T-helper 1 cell (primary cell): ENCODE results near the gene BARHL1.

Experiments used
- DNase-seq, 5 donors: peaks; one replicate each; pipeline ENCODE4 v3.0.0-alpha.2; 2012 to 2020

BARHL1 gene

GRCh38 chr9:132588501-132589147 is 6.2 kb downstream of the BARHL1 start:
- DNase-seq, result no peak

DNA sequence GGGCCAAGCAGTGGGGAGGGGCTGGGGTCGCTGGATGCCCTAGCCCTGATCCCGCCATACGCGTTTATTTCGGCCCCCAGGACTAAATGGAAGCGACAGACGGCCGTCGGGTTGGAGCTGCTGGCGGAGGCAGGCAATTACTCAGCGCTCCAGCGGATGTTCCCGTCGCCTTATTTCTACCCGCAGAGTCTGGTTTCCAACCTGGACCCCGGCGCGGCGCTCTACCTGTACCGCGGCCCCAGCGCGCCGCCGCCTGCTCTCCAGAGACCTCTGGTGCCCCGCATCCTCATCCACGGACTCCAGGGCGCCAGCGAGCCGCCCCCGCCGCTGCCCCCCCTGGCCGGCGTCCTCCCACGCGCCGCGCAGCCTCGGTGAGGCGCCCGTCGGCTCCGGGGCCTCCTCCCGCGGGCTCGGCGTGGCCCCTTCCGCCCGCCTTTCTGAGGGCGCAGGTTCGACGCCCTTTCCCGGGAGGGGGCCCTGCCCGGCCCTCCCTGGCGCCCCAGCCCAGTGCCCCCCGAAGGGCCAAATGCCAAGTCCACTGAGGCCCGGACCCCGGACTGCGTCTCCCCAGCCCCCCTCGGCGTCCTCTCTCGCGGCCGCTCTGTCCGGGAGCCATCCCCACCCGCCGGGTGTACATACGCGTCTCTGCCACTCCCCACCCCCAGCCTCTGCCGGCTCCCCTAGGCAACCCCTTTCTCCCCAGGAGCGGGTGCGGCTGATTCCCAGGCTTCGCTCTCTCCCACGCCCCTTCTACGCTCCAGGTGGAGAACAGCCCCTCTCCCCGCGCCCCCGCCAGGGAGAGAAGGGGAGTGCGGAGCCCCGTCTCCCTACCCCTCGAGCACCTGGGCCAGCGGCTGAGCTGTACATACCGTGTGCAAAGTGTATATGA is 7.0 kb downstream of the BARHL1 start:
- DNase-seq, result no peak

GRCh38 chr9:132590037-132590317 is 7.6 kb downstream of the BARHL1 start:
- no peak for DNase-seq

DNA sequence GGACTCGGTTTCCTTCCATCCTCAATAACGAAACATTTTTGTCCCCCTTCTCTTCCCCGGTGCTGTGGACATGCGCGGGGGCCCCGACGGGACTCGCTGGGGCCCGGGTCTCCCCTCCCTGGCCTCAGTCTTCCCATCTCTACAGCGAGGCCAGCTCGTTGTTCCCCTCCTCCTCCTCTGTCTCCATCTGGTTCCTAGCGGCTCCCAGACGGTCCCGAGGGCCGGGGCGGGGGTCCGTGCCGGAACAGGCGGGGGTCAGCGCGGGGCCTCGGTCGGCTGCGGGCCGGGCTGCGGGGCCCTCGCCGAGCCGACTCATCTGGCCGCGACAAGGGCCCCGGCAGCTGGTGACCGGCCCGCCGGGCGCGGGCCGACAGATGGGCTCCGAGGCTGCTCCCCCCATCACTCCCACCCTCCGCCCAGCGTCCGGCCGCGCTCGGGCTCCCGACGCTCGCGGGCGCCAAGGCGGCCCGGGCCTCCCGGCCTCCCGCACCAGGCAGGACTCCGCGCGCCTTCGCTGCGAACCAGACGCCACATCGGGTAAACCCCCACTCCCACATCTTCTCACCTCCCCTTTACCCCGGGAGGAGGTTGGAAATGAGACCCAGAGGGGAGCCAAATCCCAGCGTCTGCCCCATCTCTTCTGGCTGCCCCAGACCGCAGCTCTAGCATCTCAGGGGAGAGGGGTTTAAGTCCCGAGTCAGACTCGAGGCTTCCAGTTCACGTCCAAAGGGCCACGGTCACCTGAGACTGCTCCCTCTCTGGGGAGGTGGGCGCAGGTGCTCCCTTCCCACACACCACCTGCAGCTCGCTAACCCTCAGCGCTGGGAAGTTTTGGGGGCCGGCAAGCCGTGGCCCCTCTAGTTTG is 8.1 kb downstream of the BARHL1 start:
- DNase-seq, result no peak

DNA sequence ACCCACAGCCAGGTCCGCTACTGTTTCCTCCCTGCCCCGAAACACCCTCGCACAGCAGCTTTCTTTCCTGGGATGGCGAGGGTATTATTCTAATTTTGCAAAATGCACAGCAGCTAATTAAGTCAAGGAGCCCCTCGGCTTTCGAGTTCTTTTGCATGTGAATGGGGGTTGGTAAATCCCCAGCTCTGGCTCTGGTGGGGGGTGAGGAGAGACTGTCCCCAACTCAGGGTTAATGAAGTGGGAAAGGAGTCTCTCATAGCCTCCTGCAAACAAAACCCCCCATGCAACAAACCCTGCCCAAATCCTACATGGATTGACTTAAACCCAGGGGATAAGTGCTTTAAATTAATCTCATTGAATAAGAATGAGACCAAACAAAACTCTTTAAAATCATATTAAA is 8.8 kb downstream of the BARHL1 start:
- no peak for DNase-seq

GRCh38 chr9:132591751-132592314 is 9.4 kb downstream of the BARHL1 start:
- no peak for DNase-seq

GRCh38 chr9:132592451-132592850 is 10.0 kb downstream of the BARHL1 start:
- no peak for DNase-seq

GRCh38 chr9:132594412-132594811 is 12.0 kb downstream of the BARHL1 start:
- no peak for DNase-seq

- DNase-seq, result no peak
Observed at GRCh38 chr9:132595319-132595718, 12.9 kb downstream of the BARHL1 start.

- no peak for DNase-seq
Observed at GRCh38 chr9:132596200-132596599, 13.8 kb downstream of the BARHL1 start.

- DNase-seq, result no peak
Observed at GRCh38 chr9:132597073-132597775, 14.8 kb downstream of the BARHL1 start.

DNA sequence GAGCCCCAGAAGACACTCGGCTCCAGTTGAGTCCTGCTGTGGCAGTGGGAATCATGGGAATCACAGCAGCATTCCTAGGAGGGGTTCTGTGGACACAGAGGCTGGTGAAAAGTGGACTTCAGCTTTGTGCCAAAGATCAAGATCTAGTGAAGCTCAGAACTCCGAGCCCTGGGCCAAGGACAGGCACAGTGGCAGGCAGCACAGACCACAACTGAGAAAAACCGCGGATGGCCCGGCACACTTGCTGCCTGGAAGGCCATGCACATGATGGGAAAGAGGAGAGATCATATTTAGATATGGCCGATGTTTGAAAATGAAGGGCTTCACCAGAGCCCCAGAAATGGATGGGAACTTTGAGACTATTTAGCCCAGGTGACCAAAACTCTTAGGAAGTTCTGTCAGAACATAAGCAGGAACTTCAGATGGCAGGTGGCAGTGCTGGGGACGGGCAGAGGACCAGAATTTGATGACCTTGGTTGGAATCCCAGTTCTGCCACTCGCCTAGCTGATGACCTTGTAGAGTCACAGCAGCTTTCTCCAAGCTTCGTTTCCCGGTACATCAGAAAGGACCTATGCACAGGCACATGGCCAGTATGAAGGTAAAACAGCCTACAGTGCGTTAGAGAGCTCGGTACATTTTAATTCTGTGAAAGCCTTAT is 18.0 kb downstream of the BARHL1 start:
- DNase-seq, result no peak

DNA sequence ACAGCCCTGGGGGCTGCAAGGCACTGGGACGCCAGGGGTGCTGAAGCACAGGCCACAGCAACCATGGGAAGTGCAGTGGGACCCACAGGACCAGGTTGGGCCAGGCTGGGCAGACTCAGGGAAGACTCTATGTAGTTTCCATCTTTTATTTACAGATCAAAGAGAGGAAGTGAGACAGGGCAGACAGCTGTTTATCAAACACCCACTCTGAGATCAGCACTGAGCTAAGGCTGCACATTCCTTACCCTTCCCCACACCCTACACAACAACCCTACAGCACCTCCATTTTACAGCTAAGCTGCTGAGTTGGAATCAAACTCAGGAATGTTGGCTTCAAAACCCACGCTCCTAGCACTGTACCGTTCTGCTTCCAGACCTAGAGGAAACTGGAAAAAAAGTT is 19.8 kb downstream of the BARHL1 start:
- no peak for DNase-seq

- DNase-seq, result no peak
Observed at GRCh38 chr9:132605387-132605786, 23.0 kb downstream of the BARHL1 start.

GRCh38 chr9:132606066-132606465 is 23.7 kb downstream of the BARHL1 start:
- no peak for DNase-seq

GRCh38 chr9:132609184-132609583 is 26.8 kb downstream of the BARHL1 start:
- no peak for DNase-seq

- DNase-seq, result no peak
Observed at GRCh38 chr9:132609829-132610228, 27.4 kb downstream of the BARHL1 start.

GRCh38 chr9:132610661-132611060 is 28.3 kb downstream of the BARHL1 start:
- no peak for DNase-seq

DNA sequence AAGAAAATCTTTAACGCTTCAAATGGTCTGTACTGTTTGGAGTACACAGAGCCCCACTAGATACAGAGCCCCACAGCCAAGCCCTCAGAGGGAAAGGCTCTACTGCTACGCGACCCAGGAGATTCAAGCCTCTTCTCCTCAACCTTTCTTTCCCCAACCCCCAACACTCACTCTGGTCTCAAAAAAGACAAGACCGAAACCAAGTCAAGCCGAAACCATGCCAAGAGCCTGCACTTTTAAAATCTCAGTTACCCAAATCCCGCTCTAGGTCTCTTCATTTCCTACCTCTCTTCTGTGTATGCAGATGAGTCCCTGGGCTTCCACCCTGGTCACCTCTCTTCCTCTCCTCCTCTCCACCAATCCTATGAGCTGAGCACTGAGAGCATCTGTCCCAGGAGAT is 31.9 kb downstream of the BARHL1 start:
- no peak for DNase-seq

DNA sequence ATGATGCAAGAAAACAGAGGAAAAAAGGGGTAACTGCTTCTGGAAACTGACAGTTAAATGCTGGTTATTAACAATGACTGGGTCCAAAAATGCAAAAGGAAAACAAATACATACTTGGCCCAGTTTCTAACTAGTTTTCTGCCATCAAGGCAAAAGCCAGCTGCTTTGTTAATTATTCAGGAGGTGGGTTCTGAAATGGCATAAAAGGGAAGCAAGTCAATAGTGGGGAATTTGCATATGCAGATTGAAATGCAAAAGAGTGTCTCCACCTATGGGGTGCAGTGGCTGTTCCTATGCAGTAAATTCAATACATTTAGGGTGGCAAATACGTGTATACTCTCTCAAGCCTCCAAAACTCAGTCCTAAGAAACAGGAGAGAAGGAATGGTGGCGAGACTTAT is 33.4 kb downstream of the BARHL1 start:
- no peak for DNase-seq

DNA sequence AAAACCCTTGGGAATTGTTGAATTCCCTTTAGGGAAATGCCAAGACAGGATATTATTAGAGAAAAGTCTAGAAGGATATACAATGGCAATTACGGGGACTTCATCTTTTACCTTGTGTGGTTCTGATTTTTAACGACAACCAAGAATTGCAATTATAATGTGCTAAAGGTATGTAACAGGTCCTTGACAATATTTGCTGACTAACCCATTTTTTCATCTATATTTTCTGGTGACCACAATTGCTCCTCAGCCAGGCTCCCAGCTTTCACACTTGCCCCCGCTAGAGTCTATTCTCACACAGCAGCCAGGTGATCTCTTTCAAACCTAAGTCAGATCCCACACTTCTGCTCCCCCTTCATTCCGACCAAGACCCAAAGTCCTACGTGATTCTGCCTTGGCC is 34.3 kb downstream of the BARHL1 start:
- no peak for DNase-seq

DNA sequence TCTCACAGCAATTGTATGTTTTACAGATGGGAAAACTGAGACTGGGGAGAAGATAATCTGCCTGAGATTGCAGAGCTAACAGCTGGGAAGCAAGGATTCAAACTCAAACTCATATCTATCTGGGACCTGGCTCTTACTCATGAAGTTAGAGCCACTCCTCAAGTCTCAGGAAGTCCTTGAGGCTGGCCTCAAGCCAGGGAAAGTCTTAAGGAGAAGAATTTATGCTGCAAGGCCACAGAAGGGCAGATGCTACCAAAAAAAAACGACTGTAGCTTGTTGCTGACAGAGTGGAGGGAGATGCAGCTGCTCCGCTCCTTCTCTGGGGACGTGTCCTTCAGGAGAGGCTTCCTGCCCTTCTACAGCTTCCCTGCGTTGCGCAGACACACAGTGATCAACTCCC is 39.8 kb downstream of the BARHL1 start:
- no peak for DNase-seq
